LNCAP (cell line): Measurements from ENCODE around the gene S100A9.

Experiments
- CTCF ChIP-seq: fragments of 450-650 bp; IDR thresholded peaks from 2 replicates; pipeline ENCODE4 v1.5.1; 2017; ENCODE audit warnings: mild to moderate bottlenecking

The S100A9 gene

DNA sequence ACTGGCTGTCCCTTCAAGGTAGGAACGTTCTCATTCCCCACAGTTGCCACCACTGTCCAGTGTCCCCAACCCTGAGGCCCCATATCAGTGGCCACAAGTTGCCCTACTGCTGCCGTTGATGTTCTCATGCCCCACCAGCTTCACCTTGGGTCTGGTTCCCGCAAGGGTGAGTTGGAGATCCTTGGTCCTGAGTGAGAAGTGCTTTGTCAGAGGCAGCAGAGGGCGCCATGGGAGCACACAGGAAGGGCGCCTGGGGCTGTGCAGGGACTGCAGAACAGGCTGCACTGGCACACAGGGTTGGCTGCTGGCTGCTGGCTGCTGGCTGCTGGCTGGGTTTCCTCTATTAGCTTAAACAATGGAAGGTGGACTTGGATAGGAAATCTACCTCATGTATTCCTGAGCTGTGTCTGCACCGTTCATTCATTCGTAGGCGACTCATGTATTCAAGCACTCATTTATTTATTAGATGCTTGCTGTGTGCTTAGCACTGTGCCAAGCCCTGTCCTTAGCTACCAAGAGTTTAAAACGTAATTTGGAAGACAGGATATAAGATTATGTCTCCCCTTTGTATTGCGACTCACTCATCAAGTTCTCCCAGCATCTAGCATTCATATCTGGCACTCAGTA lies 2.1 kb upstream of the S100A9 start:
- peak; percentile 50 for TF ChIP-seq CTCF

DNA sequence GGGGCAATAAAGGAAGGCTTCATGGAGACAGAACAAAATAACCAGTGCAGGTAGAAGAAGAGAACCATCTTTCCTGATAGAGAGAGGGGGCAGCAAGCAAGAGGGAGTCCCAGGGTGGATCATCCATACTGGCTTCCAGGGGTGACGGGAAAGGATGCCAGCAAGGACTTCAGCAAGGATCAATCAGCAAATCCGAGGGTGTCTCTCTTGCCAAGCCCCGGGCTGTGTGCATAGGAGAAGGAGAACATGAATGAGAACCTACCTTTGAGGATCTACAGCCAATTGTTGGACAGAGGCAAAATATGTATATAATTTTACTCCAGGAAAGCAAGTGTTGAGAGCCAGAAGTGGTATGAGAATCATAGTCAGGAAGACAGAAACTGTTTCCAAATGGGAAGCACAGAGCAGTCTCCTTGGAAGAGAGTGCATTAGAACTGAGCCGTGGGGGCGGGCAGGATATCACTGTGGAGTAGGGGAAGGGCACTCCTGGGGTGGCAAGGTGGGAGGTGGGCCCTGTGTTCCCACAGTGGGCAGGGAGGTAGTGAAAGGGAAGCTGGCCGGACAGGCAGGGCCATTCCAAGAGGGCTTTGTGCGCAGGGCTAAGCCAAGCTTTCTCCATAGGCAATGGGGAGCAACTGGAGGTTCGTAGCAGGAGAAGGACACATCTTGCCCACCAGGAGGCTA lies 1.1 kb upstream of the S100A9 start:
- no peak for TF ChIP-seq CTCF

- no peak for TF ChIP-seq CTCF
Observed at GRCh38 chr1:153357076-153357852, 390 bp upstream of the S100A9 start.

- no peak for TF ChIP-seq CTCF
Observed at GRCh38 chr1:153358691-153358975, 979 bp downstream of the S100A9 start.

- no peak for TF ChIP-seq CTCF
Observed at GRCh38 chr1:153359241-153359640, 1.6 kb downstream of the S100A9 start.

DNA sequence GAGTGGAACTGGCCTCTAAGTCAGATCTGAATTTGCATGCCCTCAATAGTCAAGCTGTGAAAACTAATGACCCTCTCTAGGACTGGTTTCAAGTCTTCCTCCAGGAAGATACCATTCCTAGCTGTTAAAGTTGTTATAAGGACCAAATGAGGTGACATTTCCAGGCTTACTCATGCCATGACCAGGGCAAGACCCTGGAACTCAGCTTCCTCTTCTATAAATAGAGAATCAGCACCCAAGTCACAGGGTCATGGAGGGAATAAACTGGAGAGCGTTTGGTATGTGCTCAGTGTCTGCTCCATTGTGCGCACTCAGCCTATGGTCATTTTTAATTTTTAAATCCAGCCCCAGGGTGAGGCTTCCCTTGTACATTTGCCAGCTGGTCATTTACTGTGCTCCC lies 2.5 kb downstream of the S100A9 start:
- no peak for TF ChIP-seq CTCF

- TF ChIP-seq CTCF = no peak
Observed at GRCh38 chr1:153360592-153361479, 3.2 kb downstream of the S100A9 start.
